GM12892 (cell line): ENCODE results near the gene OBSCN.

Experiments
- POLR2A ChIP-seq: IDR thresholded peaks from 2 replicates; pipeline ENCODE4 v1.6.1; 2011; ENCODE audit warnings: low read depth, low read length, control low read depth
- TAF1 ChIP-seq: IDR thresholded peaks from 2 replicates; pipeline ENCODE4 v1.6.1; 2011; ENCODE audit warnings: low read depth, mild to moderate bottlenecking, control low read depth, low read length, borderline replicate concordance

GRCh38 chr1:228283476-228284147, 75.8 kb downstream of the OBSCN start:
- TF ChIP-seq TAF1: no peak
- no peak for TF ChIP-seq POLR2A
